Activated T-cell treated with anti-CD3 and anti-CD28 coated beads for 24 hours (primary cell): ENCODE data around the gene ASAP3.
"Not testable (repeated sequence)": the region's sequence is repeated elsewhere in the genome, so short reads cannot be mapped to it uniquely, and the experiment has no call there.

ENCODE experiments used
- DNase-seq: peaks from one replicate; pipeline ENCODE4 v3.0.0-alpha.2; 2020; ENCODE audit warnings: low read depth

ASAP3 gene

DNA sequence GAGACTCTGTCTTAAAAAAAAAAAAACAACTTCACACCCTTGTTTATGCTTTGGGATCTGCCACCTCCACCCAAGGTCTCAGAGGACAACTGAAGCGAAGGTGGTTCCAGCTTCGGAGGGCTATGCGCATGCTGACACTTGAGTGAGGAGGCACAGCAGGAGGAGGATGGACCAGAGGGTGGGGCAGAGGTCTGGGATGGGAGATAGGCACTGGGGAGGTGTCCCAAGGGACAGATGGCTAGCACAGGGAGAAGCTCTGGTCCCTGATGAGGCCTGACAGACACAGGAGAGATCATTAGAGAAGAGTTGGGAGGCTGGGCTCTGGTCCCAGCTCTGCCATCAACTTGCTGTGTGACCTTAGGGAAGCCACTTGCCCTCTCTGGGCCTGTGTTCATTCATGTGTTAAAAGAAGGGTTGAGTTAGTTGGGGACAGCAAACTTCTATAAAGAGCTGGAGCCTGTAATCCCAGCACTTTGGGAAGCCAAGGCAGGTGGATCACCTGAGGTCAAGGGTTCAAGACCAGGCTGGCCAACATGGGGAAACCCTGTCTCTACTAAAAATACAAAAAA lies 30.2 kb upstream of the ASAP3 start:
- DNase-seq, result no peak

DNA sequence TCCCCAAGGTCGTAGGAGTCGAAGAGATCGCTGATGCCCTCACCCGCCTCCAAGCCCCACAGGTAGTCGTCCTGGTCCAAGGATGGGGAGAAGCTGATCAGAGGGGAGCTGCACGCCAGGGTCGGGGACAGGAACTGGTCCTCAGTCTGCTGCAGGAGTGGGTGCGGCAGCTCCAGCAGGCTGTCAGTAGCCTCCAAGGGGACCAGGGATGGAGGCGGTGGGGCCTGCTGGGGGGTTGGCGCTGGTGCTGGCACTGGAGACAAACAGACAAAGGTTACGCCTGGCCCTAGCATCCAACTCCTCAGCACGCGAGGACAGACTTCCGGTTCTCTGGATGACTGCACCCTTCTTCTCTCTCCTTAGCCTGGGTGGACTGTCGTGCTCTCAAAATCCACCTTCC lies 25.9 kb upstream of the ASAP3 start:
- no peak for DNase-seq

DNA sequence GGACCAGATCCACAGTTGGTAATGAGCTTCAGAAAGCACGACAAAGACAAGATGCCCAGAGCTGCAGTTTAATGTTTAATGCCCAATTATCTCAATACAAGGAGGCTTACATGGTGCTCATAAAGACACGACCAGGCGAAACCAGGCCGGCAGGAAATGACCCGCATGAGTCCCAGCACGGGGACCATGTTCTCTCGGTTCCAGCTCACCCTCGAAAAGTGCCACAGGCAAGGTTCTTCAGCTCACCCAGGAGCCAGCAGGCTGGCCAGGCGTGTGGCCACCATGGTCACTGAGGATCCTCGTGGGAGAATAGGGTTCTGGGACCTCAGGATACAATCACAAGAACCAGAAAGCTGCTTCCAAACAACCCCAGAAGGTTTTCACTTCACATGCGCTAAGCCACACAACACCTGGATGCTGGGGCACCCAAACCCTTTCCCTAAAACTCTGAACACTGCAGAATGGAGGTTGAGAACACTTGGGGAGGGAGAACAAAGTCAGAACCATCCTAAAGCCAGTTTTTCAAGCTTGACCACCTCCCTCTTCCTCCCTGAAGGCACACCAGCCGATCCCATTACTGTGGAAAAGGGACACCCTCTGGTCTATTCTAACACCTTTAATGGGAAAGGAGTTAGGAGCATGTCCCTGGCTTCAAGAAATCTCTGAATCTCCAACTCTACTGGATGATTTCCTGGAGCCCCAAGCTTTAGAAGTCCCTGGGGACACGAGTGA lies 22.6 kb upstream of the ASAP3 start:
- DNase-seq, result no peak

DNA sequence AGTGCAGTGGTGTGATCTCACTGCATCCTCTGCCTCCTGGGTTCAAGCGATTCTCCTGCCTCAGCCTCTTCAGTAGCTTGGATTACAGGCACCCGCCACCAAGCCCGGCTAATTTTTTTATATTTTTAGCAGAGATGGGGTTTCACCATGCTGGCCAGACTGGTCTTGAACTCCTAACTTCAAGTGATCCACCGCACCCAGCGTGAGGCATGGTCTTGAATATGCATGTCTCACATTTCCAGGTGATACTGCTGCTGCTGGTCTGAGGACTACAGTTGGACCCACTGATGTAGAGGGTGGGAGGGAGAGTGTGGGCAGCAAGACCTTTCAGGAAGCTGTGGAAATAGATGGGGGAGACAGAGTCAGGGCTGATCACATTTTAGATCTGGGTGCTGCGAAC lies 21.9 kb upstream of the ASAP3 start:
- DNase-seq, result no peak

DNA sequence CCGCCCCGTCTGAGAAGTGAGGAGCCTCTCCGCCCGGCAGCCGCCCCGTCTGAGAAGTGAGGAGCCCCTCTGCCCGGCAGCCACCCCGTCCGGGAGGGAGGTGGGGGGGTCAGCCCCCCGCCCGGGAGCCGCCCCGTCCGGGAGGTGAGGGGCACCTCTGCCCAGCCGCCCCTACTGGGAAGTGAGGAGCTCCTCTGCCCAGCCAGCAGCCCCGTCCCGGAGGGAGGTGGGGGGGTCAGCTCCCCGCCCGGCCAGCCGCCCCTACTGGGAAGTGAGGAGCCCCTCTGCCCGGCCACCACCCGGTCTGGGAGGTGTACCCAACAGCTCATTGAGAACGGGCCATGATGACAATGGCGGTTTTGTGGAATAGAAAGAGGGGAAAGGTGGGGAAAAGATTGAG lies 20.2 kb upstream of the ASAP3 start:
- not testable (repeated sequence) for DNase-seq

DNA sequence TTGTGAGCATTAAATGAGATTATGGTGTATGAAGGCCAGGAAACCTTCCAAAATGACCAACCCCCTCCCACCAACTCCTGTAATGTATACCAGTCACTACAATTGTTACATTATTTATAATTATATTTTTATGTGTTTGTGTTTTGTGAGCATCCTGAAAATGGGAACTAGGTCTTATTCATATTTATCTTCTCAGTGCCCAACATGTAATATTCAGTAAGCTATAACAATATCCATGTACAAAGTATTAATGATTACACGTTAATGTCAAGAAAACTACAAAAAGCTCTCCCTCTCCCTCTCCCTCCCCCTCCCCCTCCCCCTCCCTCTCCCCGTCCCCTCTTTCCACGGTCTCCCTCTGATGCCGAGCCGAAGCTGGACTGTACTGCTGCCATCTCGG lies 19.0 kb upstream of the ASAP3 start:
- DNase-seq, result no peak

DNA sequence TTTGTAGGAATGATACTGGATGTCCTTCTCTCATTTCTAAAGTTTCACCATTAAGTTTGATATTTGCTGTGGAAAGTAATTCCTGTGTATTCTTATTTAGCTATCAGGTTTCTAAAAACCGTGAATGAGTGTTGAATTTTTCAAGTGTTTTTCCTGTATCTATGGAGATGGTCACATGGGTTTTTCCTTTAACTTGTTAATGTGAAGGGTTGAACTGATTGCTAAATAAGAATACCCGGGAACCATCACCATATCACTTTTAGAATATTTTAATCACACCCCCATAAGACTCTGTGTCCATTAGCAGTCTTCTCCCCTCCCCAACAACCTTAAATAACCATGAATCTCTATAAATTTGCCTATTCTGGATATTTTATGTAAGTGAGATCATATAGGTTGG lies 16.5 kb upstream of the ASAP3 start:
- DNase-seq, result no peak

DNA sequence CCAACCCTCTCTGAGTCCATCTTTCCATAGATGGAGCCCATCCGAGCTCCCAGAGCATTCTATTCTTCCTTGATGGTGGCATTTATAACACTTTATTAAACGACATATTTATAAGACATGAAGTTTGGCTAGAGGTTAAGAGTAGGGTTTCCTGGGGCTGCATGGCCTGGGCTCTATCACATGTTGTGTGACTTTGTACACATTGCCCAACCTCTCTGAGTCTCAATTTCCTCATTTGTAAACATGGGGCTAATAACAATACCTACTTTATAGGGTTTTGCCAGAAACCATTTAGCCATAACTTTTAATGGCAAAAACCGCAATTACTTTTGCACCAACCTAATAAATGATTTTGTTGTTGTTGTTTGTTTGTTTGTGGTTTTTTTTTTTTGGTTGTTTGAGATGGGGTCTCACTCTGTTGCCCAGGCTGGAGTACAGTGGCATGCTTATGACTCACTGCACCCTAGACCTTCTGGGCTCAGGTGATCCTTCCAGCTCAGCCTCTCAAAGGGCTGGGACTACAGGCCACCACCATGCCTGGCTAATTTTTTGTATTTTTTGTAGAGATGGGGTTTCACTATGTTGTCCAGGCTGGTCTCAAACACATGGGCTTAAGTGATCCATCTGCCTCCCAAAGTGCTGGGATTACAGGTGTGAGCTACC lies 13.9 kb upstream of the ASAP3 start:
- no peak for DNase-seq

DNA sequence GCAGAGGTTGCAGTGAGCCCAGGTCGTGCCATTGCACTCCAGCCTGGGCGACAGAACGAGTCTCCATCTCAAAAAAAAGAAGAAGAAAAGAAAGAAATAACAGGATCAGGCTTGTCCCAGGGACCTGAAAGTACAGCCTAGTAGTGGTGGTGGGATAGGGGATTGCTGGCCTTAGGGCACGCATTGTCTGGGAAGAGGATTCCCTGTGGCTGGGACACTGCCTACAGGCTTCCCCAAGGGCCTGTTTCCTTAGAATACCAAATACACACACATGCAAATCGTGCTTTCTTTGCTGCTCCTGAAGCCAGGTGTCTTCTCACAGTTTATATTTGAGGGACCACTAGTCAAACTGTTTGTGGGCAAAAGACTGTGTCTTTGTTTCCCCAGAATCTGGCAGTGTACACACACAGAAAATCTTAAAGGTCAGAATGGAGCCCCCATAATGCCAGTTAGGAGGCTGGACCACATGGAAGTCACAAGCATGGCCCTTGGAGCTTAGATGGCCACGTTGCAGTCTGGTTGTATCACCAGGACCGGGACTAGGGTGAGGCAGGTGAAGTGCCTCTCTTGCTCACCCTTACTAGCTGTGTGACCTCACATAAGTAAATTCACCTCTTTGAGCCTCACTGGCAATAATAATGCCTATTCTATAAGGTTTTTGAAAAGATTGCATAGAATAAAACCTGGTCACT lies 12.7 kb upstream of the ASAP3 start:
- no peak for DNase-seq

DNA sequence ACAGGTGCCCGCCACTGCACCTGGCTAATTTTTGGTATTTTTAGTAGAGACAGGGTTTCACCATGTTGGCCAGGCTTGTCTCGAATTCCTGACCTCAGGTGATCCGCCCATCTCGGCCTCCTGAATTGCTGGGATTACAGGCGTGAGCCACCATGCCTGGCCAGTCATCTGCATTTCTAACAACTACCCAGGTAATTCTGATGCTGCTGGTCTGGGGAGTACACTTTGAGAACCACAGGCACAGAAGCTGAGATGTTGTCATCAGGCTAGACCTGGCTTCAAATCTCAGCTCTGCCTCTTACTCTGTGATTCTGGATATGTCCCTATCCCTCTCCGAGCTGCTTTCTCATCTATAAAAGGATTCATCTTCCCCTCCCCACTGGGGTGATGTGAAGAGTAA lies 10.9 kb upstream of the ASAP3 start:
- not testable (repeated sequence) for DNase-seq

DNA sequence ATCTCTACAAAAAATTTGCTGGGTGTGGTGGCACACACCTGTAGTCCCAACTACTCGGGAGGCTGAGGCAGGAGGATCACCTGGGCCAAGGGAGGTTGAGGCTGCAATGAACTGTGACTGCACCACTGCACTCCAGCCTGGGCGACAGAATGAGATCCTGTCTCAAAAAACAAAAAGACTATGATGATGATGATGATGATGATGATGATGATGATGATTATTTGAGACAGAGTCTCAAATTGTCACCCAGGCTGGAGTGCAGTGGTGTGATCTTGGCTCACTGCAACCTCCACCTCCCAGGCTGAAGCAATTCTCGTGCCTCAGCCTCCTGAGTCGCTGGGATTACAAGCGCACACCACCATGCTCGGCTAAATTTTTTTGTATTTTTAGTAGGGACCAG lies 8.8 kb upstream of the ASAP3 start:
- DNase-seq, result not testable (repeated sequence)

DNA sequence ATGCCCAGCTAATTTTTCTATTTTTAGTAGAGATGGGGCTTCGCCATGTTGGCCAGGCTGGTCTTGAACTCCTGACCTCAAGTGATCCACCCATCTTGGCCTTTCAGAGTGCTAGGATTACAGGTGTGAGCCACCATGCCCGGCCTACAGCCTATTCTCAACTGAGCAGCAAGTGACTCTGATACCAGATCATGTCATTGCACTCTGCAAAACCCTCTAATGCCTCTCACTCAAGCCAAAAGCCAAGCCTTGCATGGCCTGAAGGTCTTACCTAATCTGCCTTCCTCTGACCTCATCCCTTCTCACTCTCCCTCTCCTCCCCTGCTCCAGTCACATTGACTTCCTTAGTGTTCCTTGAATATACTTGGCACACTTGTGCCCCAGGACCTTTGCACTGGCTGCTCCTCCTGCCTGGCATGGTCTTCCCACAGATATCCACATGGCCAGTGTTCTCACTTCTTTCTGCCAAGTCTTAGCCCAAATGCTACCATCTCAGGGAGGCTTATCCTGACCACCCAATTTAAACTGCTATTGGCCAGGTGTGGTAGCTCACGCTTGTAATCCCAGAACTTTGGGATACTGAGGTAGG lies 8.2 kb upstream of the ASAP3 start:
- no peak for DNase-seq

DNA sequence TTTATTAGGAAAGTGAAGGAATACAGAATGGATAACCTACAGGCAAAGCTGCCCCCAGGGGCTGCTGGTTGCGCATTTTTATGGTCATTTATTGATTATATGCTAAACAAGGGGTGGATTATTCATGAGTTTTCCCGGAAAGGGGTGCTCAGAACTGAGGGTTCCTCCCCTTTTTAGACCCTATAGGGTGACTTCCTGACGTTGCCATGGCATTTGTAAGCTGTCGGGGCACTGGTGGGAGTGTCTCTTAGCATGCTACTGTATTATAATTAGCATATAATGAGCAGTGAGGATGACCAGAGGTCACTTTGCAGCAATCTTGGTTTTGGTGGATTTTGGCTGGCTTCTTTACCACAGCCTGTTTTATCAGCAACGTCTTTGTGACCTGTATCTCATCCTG lies 5.9 kb upstream of the ASAP3 start:
- DNase-seq, result no peak

DNA sequence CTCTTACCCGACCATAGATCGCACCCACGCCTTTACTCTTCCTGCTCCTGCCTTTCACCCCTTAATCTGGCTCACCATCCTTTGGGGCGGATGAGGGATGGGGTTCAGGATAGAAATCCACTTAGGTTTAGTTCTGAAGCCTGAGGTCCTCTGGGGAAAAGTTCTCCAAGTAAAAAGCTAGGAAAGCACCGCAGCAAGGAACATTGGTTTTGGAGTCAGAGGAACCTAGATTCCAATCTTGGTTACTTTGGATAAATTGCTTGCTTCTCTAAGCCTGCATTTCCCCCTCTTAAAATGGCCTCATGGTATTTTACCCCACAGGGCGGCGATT lies 988 bp upstream of the ASAP3 start:
- DNase-seq, result no peak

DNA sequence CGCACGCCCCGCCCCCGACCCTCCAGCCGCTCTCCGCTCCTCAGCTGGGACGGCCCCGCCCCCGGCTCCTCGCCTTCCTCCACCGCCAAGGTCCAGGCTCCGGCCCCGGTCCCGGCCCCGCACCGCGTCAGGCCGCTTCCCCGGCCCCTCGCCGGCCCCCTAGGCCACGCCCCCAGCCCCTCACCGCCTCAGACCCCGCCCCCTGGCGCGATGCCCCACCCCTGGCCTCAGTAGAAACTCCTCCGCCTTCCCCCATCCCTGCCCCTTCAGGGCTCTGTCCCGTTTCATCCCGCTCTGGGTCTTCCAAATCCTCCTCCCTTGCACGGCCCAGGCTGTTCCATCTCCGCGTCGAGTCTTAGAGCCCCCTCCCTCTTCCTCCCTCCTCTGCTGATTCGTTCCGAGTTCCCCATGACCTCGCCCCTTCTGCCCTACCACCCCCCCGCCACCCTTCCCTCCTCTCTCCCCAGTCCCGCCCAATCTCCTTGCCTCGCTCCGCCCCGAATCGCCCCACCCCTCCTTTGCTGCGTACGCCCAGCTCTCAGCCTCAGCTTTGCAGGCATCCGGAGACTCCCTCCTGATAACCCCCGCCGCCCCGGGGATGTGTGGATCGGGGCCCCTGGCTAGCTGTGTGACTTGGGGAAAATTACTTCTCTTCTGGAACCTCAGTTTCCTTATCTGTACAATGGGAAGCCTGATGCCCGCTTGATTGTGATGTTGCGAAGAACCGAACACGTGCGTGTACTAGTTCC lies 448 bp upstream of the ASAP3 start:
- peak; percentile 86 for DNase-seq

DNA sequence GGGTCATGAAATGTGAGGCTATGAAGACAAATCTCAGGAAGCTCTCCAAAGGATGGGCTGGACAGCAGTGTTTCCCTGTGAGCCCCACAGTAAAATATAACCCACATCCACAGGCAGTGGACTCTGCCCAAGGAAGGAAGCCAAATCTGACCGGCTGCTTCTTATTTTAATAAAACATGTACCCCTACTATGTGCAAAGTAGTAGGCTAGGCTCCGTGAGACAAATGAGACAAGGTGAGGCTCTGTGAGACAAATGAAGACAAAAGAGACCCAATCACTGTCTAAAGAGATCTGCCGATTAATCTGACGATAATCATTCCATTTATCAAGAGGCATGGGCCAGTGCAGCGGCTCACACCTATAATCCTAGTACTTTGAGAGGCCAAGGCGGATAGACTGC lies 2.1 kb downstream of the ASAP3 start:
- no peak for DNase-seq

DNA sequence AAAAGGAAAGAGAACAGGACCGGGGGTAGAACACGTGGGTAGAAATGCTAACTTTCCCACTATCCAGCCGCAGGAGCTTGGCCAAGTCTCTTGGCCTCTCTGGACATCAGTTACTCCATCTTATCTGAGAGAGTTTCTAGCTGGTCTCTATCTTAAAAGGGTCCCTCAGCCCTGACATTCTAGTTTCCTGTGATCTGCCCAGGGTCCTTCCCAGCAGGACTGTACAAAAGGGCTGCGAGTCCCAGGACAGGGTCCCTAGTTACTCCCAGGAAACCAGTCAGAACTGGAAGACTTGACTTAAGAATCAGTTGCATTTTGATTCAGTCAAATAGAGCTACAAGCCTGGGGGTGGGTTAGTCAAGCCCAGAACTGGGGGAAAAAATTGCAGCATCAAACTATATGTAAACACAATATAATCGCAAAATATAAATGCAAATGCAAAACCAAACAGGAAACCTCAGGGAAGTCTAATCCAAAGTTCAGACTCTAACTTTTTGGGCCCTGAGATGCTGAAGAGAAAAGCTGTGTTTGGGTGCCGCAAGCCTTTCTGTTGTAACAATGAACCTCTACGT lies 2.9 kb downstream of the ASAP3 start:
- DNase-seq, result no peak

DNA sequence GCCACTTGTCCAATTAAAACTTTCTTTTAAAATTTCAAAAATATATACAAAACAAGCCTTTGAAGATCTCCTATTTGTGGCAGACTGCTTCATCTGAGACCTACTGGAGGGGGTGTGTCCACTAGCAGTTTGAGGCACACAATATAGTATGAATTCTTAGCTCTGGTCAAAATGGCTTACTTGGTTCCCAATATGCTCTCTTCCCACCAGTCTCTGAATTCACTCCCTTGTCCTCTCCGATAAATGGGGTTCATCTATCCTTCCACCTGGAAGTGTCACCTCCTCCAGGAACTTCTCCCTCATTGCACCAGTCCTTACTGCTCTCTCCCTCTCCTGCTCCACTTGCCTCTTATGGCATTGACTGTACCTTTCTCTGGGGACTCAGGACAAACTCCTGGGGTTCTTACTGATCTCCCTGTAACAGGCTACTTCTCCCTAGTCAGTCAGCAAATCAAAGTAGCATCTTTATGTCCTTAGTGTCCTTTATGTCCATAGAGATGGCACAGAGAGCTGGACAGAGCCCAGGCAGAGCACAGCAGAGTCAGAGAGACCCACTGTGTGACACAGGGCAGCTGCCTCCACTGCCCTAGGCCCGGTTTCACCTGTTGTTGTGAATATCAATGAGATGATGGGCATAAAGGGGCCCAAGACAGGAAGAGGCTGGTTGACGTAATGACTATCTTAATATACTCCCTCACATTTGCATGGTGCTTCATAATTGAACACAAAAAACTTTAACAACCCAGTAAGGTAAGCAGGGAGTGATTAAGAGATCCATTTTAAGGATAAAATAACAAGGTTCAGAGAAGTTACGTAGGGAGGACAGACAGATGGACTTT lies 3.6 kb downstream of the ASAP3 start:
- no peak for DNase-seq

DNA sequence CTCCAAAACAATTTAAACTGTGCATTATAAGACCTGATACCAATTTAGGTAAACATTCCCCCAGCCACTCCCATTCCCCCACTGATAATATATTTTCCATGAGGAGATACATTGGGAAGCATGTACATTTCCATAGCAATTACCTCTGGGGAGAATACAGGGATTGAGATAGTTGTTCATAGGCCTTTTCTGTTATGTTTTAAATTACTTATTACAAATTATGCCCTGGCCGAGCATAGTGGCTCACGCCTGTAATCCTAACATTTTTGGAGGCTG lies 4.4 kb downstream of the ASAP3 start:
- no peak for DNase-seq

DNA sequence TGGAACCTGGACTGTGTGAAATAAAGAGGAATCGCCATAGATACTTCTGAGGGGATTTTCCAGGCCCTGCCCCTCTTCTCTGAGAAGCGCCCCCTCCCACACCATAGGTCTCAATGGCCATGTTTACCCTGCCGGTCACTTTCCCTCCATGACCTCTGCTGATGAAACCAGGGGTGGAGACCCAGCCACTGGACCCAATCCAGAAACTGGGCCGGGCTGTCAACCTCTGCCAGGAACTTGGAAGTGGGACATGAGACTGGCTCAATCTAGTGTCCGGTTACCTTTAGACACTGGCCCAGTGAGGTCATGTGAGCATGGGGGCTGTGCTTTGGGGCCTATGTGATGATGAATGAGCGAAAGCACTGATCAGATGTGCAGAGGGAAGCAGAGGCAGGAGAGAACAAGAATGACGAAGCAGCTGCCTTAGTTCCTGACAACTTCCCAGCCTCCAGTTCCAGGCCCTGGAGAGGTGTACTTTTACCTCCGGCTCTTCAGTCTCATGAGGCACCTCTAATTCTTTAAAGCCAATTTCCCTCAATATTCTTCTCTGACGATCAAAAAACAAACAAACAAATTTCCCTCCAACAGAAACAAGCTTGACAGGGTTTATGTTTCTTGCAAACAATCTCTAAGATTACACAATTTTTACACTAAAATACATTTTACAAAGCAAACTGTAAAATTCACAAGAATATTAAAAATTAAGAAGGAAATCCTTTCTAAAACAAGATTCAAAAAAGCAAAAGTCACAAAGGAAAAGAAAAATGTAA lies 4.9 kb downstream of the ASAP3 start:
- no peak for DNase-seq
